GM21367 (cell line): ENCODE measurements around the gene ST3GAL6.

Experiments
- ATAC-seq: cut with Tn5 transposase; IDR thresholded peaks from one replicate; pipeline ENCODE4 v1.9.1; 2021; ENCODE audit not compliant: unreplicated experiment

ST3GAL6 gene

GRCh38 chr3:98775459-98776139 is 12.5 kb downstream of the ST3GAL6 start:
- ATAC-seq = no peak

DNA sequence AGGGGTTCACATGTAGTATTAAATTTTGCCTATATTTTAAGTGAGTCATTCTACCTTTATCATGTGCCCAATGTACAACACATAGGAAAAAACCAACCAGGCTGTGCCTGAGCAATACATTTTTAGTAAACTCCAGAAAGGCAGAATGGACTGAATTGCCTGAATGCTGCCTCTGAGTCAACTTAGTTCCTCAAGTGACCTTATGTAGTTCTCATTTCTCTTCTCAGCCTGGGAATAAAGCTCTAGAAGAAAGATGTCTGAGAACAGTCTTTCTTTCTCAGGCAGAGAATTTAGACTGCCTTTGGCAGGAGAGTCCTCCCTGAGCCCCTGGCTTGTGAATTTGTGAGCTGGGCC is 13.0 kb downstream of the ST3GAL6 start:
- ATAC-seq = no peak

DNA sequence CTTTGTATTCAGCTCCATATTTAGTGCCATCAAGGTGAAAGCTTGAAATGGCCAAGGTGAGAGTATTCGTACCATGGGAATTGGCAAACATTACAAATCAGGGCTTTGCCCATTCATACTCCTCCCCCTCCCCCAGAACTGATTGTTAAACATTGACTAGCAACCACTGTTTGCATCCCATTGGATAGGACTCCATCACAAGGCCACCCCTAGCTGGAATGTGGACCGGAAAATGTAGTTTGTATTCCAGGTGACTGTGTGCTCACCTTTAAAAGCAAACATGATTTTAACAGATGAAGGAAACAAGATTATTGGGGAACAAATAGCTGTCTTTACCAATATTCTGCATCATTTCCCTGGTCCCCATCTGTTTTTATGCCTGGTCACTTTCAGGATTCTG is 14.1 kb downstream of the ST3GAL6 start:
- ATAC-seq = no peak

- no peak for ATAC-seq
Observed at GRCh38 chr3:98777801-98778220, 14.7 kb downstream of the ST3GAL6 start.

GRCh38 chr3:98778383-98778782 is 15.2 kb downstream of the ST3GAL6 start:
- no peak for ATAC-seq

GRCh38 chr3:98778852-98779413 is 15.8 kb downstream of the ST3GAL6 start:
- ATAC-seq = no peak

GRCh38 chr3:98779541-98780335 is 16.6 kb downstream of the ST3GAL6 start:
- no peak for ATAC-seq

GRCh38 chr3:98780343-98780742 is 17.2 kb downstream of the ST3GAL6 start:
- no peak for ATAC-seq

- no peak for ATAC-seq
Observed at GRCh38 chr3:98782824-98783500, 19.8 kb downstream of the ST3GAL6 start.

- ATAC-seq = no peak
Observed at GRCh38 chr3:98784042-98784441, 20.9 kb downstream of the ST3GAL6 start.

- ATAC-seq = no peak
Observed at GRCh38 chr3:98784666-98785600, 21.8 kb downstream of the ST3GAL6 start.

- no peak for ATAC-seq
Observed at GRCh38 chr3:98786364-98787006, 23.3 kb downstream of the ST3GAL6 start.

DNA sequence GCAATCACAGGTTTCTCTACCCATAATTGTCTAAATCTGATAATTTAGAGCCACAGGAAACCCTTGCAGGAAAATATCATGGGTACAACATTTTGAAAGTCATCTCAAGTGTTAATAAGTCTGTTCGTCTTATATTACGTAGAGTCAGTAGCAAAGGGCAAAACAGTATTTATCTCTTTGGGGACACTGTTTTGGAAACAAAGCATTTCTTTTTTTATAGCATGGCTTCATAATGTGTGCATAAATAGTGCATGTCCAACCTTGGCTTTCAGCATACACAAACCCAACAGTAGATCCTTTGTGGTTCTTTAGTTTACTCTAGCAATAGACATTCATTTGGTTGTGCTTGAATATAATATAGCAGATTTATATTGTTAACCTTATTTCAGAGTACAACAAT is 24.0 kb downstream of the ST3GAL6 start:
- ATAC-seq = no peak

DNA sequence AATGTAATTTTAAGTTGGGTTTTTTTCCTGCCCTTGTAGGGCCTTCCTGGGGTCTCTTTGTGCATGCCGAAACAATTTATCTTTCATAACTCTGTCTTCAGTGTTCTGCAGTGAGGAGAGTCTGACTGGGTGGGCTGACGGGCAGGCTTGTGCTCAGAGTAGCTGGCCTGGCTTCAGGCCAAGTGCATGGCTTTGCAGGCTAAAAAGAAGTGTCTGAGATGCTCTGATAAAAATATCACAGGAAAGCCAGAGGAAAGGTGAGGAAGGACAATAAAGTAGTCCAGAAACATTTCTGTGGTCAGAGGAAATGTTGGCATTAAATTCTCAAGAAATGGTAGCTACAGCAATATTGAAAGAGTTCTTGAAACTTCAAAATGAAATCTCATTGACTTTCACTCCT is 25.5 kb downstream of the ST3GAL6 start:
- no peak for ATAC-seq

- no peak for ATAC-seq
Observed at GRCh38 chr3:98791341-98792325, 28.5 kb downstream of the ST3GAL6 start.

GRCh38 chr3:98793971-98794370 is 30.8 kb downstream of the ST3GAL6 start:
- no peak for ATAC-seq

- no peak for ATAC-seq
Observed at GRCh38 chr3:98796334-98796733, 33.2 kb downstream of the ST3GAL6 start.

- no peak for ATAC-seq
Observed at GRCh38 chr3:98797905-98798304, 34.8 kb downstream of the ST3GAL6 start.

GRCh38 chr3:98798820-98799219 is 35.7 kb downstream of the ST3GAL6 start:
- no peak for ATAC-seq
